ENCODE measurements around the gene BMP7.

BMP7 gene

GRCh38 chr20:57211406-57211805, 55.0 kb downstream of the BMP7 start:
- no peaks in the 10 kb centered on the region for H4K20me1 ChIP-seq (ENCODE audit: insufficient read depth, low read length, poor library complexity, severe bottlenecking)
- H3F3A ChIP-seq (ENCODE audit: low read depth), result no peaks in the 10 kb centered on the region
- no peak overlapping the region for H2AFZ ChIP-seq (ENCODE audit: low read length)
- no peaks in the 10 kb centered on the region for H3K9me3 ChIP-seq (ENCODE audit: insufficient read depth, low read depth, low read length)
- no peak overlapping the region for H3K4me2 ChIP-seq (ENCODE audit: low read depth, low read length, poor library complexity, severe bottlenecking)
- no peak overlapping the region for H3K4me3 ChIP-seq (ENCODE audit: low read length, poor library complexity, severe bottlenecking)
- H3K9me2 ChIP-seq (replicated peaks; ENCODE audit: low read depth, low read length), result no peaks in the 10 kb centered on the region
- TF ChIP-seq EZH2phosphoT487 (IDR thresholded peaks at IDR 0.05; ENCODE audit: borderline replicate concordance), result no peak
- no peak for TF ChIP-seq CTCF (conservative IDR thresholded peaks at IDR 0.05; ENCODE audit: low read length)
- no peaks in the 10 kb centered on the region for H3K36me3 ChIP-seq (ENCODE audit: insufficient read depth, low read length)
- no peaks in the 10 kb centered on the region for H3K4me1 ChIP-seq (ENCODE audit: insufficient read depth, low read length, poor library complexity, severe bottlenecking)
- H3K9ac ChIP-seq (ENCODE audit: low read depth, low read length, poor library complexity, severe bottlenecking), result no peak overlapping the region
- no peaks in the 10 kb centered on the region for H3K27me3 ChIP-seq (ENCODE audit: insufficient read depth, low read length, poor library complexity, severe bottlenecking)
- no peaks in the 10 kb centered on the region for H3K79me2 ChIP-seq (ENCODE audit: insufficient read depth, low read length)

DNA sequence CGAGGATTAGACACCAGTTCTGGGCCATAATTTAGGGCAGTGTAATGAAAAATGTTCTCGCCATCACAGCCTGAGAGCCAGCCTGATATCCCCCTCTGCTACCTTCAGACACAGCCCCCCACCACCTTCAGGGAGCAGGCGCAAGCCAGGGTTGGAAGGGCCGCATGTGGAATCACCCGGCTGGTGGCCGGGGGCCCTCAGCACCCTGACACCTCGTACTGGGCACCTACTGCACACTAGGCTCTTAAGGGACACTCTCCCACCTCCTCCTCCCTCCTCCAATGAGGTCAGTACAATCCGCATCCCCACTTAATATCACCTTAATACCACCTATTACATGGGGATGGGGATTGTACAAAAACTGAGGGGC, 55.5 kb downstream of the BMP7 start:
- H4K20me1 ChIP-seq (ENCODE audit: insufficient read depth, low read length, poor library complexity, severe bottlenecking), result no peaks in the 10 kb centered on the region

GRCh38 chr20:57210054-57210910, 56.2 kb downstream of the BMP7 start:
- no peaks in the 10 kb centered on the region for H3K27me3 ChIP-seq (ENCODE audit: insufficient read depth, low read length, poor library complexity, severe bottlenecking)
- H3K9me3 ChIP-seq (ENCODE audit: insufficient read depth, low read depth, low read length), result no peaks in the 10 kb centered on the region
- no peaks in the 10 kb centered on the region for H3K36me3 ChIP-seq (ENCODE audit: insufficient read depth, low read length)
- H3K4me3 ChIP-seq (ENCODE audit: low read length, poor library complexity, severe bottlenecking), result no peak overlapping the region
- no peaks in the 10 kb centered on the region for H3F3A ChIP-seq (ENCODE audit: low read depth)
- H2AFZ ChIP-seq (ENCODE audit: low read length), result no peak overlapping the region
- H3K4me2 ChIP-seq (ENCODE audit: low read depth, low read length, poor library complexity, severe bottlenecking), result no peak overlapping the region
- TF ChIP-seq CTCF (conservative IDR thresholded peaks at IDR 0.05; ENCODE audit: low read length) (no peak), EZH2phosphoT487 (IDR thresholded peaks at IDR 0.05; ENCODE audit: borderline replicate concordance) (no peak)
- H3K79me2 ChIP-seq (ENCODE audit: insufficient read depth, low read length), result no peaks in the 10 kb centered on the region
- H4K20me1 ChIP-seq (ENCODE audit: insufficient read depth, low read length, poor library complexity, severe bottlenecking), result no peaks in the 10 kb centered on the region
- no peaks in the 10 kb centered on the region for H3K4me1 ChIP-seq (ENCODE audit: insufficient read depth, low read length, poor library complexity, severe bottlenecking)
- no peaks in the 10 kb centered on the region for H3K9me2 ChIP-seq (replicated peaks; ENCODE audit: low read depth, low read length)
- no peak overlapping the region for H3K9ac ChIP-seq (ENCODE audit: low read depth, low read length, poor library complexity, severe bottlenecking)

More for the DNA sequence above, 55.5 kb downstream of the BMP7 start:
- TF ChIP-seq CTCF (conservative IDR thresholded peaks at IDR 0.05; ENCODE audit: low read length), result no peak
- no peak for TF ChIP-seq EZH2phosphoT487 (IDR thresholded peaks at IDR 0.05; ENCODE audit: borderline replicate concordance)
- Histone ChIP-seq H3K4me1 (ENCODE audit: insufficient read depth, low read length, poor library complexity, severe bottlenecking) (no peaks in the 10 kb centered on the region), H3F3A (ENCODE audit: low read depth) (no peaks in the 10 kb centered on the region), H3K36me3 (ENCODE audit: insufficient read depth, low read length) (no peaks in the 10 kb centered on the region), H2AFZ (ENCODE audit: low read length) (no peak overlapping the region), H3K9me3 (ENCODE audit: insufficient read depth, low read depth, low read length) (no peaks in the 10 kb centered on the region), H3K9me2 (replicated peaks; ENCODE audit: low read depth, low read length) (no peaks in the 10 kb centered on the region), H3K79me2 (ENCODE audit: insufficient read depth, low read length) (no peaks in the 10 kb centered on the region), H3K9ac (ENCODE audit: low read depth, low read length, poor library complexity, severe bottlenecking) (no peak overlapping the region), H3K4me3 (ENCODE audit: low read length, poor library complexity, severe bottlenecking) (no peak overlapping the region), H3K4me2 (ENCODE audit: low read depth, low read length, poor library complexity, severe bottlenecking) (no peak overlapping the region), H3K27me3 (ENCODE audit: insufficient read depth, low read length, poor library complexity, severe bottlenecking) (no peaks in the 10 kb centered on the region)
